Left renal pelvis (tissue), 4 donors: ENCODE results near the gene IRF7. TPM values are rescaled to one million over a fixed set of nuclear protein-coding genes. Genes with fewer than 3 reads are reported as not detected.

Source experiments
- DNase-seq, 4 donors: peaks; one replicate each; pipeline ENCODE4 v3.0.0-alpha.2; 2013; ENCODE audit warnings: low read depth in 4 of 4, low spot score in 3 of 4
- polyA plus RNA-seq, 4 donors: library from polyadenylated mRNA; unstranded; fragments of 120-200 nt; gene quantifications; one replicate each; pipeline ENCODE4 v1.2.1, GENCODE V29; 2013; ENCODE audit not compliant: insufficient read length in 4 of 4

The IRF7 gene
- polyA plus RNA-seq, 4 donors = 4.6 to 14.7 (median 8.5) TPM

DNA sequence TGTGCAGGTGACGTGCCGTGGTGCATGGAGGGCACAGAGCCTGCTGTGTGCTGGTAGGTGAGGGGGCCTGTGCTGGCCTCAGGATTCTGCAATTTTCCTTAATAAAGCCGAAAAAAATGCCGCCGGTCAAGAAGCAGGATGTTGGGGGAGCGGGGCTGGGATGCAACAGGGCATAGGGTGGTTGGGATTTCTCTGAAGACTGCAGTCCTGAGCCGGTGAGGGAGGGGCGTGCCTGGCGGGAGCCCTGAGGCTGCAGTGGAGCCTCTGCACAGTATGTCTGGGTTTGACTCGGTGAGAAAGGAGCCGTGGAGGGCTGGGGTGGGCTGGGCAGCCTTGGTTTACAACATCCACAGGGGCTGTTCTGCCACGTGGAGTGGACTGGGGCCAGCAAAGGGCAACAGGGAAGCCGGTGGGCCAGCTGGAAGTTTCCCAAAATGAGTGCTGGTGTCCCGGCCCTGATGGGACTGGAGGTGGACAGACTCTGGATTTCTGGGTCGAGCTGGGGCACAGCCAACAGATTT is 7.7 kb upstream of the IRF7 start:
- DNase-seq = no peak

DNA sequence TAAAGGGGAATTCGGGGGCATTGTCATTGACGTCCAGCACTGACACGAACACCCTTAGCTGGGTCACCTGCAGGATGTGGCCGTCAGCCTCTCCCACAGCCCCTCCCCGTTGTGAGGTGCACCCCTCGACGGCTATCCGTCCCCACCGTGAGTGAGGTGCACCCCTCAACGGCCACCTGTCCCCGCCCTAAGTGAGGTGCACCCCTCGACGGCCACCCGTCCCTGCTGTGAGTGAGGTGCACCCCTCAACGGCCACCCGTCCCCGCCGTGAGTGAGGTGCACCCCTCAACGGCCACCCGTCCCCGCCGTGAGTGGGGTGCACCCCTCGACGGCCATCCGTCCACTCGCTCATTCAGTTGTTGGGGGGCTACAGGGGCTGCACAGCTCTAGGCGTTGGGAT is 6.1 kb upstream of the IRF7 start:
- no peak for DNase-seq

DNA sequence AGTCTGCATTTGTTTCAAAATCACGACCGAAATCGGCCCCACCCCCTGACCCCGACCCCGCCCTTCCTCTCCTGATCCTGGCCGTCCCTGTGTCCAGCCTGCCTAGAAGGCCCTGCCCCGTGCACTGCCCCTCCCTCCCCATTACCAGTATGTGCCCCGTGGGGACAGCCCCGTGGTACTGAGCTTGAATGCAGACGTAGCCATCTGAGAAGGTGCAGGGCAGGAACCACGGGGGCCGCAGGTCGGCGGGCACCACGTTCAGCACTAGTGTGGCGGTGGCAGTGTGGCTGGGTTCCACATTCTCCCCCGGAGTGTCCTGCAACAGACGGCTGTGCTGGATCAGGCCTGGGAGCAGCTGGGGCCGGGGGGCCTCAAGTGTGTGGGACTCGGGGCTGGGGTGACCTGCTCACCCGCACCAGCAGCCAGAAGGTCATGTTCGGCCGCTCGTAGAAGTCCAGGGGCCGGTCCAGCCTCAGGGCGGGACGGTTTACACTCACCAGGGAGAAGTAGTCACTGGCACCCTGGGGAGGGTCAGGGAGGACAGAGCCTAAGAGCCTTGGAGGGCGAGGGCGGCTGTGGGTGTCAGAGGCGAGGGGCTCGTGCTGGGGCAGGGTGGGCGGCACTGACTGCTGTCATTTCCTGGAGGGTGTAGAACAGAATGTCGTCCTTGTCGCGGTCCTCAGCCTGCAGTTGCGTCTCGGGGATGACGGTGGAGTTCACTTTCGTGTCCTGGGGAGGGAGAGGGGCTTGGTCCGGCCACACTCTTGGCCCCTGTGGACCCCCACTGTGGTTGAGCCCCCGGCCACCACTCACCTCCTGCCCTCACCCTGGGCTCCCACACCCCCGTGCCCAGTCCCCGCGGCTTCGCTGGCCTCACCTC is 5.4 kb upstream of the IRF7 start:
- DNase-seq = no peak

DNA sequence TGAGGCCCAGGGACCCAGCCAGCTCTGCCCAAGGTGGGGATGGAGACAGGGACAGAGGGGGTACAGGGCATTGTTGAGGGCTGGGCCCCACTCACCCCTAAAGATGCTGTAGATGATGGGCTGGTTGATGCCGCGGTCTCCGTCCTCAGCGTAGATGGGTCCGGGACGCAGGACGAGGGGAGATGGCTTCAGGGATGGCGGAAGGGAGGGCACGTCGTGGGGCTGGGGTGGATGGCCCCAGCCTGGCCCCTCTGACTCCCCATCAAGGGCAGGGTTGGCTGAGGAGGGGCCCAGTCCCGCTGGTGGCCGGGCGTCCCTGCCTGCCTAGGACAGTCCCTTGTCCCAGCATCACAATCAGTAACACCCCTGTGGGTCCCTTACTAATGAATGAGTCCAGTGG is 4.5 kb upstream of the IRF7 start:
- DNase-seq = no peak

DNA sequence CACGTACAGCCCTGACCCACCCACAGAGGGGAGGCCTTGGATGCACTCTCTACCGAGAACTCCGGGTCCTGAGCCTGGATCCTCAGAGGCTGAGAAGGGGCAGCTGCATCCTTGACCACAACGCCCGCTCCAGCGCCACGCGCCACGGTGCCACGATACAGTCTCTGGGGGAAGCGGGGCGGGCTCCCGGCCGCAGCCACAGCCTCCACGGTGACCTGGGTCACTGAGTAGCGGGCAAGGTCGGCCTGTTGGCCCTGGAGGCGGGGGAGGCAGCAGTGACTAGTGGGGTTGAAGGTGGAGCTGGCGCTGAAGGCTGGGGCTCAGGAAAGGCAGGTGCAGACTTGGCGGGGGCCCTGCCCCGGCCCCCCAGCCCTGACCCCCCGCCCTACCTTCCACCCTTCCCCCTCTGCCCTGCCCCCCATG is 3.9 kb upstream of the IRF7 start:
- DNase-seq = no peak

DNA sequence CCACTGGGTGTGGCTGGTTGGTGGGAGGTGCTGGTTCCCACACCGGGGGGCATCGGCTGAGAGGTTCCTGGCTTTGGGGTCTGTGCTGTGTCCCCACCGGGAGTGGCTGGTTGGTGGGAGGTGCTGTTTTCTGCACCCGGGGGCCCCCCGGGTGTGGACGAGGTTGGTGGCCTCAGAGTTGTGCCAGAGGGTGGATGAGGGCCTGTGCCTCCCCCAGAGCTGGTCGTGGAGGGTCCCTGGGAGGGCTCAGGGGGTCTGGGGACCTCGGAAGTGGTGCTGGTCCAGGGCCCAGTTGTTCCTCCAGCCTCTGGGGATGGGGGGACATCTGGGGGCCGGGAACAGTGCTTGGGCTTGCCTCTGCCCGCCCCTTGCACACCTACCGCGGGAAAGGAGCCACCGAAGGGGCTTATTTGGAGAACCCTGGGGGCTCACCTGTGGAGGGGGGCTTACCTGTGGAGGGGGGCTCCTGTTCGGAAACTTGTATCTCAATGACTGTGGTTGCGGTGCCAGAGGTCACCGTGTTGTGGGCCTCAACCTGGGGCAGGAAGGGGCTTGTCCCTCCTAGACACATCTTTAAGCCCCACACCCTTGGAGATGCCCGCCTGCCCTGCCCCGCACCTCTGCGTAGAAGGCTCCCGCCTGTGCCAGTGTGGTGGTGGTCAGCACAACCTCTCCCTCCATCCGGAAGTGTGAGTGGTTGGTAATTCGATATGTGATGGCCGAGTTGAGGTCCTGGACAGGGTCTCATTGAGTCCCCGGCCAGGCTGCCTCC is 3.3 kb upstream of the IRF7 start:
- no peak for DNase-seq

DNA sequence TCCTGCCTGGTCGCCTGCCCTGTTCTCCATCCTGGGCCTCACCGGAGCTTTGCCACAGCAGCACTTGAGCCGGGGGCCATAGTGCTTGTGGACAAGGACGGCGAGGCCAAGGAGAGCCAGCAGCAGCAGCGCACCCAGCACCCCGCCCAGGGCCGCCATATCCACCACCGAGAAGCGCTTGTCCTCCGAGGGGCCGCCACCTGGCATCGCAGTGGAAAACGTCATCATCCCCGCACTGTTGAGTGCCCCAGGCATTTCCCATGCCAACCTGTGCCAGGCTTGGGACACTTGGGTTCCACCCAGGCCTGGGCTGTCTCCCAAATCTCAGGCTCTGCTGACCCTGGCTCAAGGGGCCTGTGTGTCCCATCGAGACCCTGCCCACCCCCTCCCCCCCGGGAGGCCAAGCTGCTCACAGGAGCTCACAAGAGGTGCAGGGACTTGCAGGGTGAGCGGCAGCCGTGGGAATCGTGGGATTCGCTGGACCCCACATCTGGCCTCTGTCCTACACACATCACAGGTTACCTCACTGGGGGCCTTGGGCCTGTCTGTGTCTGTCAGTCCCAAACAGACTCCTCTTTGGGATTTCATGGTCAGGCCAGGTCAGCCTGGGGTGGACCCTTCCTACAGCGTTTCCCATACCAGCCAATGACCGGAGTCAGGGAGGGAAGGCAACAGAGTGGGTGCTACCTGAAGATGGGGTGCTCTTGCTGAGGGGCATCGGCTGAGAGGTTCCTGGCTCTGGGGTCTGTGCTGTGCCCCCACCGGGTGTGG is 2.3 kb upstream of the IRF7 start:
- no peak for DNase-seq

DNA sequence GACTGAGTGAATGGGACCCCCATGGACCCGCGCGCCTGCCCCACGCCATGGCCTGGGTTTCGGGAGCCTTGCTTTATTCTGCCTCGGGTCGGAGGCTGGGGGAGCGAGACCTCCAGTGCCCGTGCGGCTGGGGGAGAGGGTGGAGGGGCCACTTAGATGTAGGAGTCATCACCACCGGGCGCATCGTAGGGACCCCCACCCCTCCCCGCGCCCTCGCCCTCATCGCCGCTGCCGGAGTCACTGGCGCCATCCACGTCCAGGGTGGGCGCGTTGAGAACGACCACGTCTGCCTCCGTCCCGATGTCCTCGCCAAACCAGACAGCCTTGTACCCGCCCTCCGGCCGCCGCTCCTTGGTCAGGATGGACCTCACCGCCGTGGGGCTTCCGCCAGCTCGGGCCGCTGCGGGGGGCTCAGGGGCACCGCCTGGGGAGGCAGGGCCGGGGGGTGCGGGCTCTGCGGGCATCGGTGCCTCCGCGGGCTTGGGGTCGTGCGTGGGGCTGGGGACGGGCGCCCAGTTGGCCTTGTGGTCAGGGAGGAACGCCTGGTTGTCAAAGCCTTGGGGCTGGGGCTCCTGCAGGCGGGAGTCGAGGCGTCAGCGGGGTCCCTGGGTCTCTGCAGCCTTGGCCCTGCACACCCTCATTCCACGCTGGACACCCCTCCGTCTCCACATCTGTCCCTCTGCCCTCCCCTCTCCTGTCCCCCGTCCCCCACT is 1.6 kb upstream of the IRF7 start:
- no peak for DNase-seq

DNA sequence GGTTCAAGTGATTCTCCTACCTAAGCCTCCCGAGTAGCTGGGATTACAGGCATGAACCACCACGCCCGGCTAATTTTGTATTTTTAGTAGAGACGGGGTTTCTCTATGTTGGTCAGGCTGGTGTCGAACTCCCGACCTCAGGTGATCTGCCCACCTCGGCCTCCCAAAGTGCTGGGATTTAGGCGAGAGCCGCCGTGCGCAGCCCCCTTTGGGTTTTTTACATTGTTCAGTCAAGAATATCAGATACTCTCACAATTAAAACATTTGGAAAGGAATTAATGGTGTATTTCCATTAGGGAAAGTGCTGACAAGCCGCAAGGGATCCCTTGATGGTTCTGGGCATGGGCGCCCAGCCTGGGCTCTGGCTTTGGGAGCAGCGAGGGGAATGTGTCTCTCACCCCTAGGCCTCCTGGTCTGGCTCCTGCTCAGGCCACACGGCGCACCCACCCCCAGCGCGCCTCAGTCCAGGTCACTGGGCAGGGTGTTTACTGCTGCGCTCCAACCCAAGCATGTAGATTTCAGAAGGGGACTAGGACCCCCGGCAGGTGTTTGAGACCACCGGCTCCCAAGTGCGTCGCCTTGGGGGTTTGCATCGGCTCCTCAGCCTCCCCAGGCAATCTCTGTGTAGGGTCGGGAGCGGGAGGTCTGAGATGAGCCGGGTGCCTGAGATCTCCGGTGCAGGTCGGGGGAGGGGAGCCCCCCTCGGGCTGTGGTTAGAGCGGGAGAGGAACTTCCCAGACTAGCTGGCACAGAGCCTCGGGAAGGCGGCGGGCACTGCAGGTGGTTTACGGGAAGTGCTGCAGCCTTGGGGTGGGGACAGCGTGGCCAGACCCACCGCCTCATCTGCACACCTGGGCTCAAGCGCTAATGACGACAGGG is 809 bp upstream of the IRF7 start:
- DNase-seq = no peak

DNA sequence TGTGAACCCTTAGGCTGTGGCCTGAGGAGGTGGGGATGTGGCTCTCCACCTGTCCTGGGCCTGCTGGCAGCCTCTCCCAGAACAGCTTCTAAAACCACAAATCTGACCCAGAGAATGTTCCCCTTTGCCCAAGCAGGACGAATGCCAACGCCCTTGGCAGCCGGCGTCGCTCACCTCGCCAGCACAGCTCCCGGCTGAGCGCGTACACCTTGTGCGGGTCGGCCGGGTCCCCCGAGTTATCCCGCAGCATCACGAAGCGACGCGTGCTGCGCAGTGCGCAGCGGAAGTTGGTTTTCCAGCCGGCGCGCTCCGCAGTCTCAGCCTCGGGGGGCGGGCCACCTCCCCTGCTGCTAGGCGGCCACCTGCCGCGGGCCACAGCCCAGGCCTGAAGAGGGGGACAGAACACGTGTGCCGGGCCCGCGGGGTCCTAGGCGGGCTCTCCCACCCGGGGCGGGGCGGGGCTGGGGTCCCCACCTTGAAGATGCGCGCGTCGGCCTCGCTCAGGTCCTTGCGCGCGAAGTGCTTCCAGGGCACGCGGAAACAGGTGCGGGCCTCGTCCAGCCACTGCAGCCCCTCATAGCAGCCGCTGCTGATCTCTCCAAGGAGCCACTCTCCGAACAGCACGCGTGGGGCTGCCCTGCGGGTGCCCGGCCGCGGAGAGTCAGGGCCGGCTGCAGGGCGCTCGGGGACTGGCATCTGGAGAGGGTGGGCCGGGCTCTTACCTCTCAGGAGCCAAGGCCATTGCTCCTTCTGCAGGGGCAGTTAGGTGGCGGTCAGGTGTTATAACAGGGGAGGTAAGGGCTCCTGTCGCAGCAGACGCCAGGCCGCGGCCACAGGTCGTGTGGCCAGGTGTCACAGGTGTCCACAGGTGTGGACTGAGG is 887 bp downstream of the IRF7 start:
- no peak for DNase-seq

DNA sequence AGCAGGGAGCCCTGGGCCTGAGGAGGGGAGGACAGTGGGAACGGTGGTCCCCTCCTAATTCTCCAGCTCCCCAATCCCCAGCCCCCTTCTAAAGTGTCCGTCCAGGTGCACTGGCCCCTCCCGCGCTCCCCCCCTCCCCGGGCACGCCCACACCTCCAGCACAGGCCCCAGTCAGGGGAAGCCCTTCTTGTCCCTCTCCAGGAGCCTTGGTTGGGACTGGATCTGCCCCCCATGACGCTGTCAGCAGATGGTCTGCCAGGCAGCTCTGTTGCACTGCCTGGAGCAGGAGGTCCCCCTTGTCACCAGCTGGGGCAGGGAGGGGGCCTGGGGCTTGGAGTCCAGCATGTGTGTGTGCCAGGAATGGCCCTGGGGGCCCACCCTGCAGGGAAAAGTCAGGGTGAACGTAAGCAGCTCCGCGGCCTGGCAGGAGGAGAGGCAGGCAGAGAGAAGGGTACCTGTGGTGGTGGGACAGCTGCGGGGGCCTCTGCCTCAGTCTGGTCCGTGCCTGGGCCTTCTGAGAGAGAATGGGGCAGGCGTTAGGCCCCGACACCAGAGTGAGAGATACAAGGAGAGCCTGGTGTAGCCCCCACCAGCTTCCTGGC is 1.6 kb downstream of the IRF7 start:
- DNase-seq = no peak

DNA sequence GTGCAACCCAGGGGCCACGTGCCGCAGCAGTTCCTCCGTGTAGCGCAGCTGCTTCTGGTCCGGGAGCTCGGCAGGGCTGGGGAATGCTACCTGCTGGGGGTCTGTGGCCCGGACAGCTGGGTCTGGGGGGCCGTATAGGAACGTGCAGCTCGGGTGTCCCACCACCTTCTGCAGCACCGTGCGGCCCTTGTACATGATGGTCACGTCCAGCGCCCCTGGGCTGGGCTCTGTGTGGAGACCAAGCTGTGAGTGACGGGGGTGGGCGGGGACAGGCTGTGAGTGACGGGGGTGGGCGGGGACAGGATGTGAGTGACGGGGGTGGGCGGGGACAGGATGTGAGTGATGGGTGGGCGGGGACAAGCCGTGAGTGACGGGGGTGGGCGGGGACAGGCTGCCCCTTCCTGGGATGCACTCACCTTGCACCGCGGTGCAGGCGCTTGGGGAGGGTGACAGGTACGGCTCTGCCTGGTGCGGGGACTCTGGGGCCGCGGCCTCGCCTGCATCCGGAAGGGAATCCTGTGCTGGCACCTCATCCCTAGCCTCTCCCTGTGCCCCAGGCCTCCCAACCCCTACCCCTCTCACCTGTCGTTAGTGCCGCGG is 2.3 kb downstream of the IRF7 start:
- DNase-seq = no peak

DNA sequence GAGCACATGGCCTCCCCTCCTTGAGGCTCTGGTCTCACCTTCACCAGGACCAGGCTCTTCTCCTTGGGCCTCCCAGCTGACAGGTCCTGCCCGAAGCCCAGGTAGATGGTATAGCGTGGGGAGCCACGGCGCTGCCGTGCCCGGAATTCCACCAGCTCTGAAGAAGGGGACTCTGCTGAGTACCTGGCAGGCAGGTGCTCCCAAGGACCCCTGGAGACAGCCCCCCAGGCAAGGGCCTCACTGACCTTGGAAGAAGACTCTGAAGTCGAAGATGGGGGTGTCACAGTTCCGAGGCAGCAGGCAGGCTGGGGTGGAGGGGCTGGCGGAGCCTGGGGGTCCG is 2.8 kb downstream of the IRF7 start:
- no peak for DNase-seq

DNA sequence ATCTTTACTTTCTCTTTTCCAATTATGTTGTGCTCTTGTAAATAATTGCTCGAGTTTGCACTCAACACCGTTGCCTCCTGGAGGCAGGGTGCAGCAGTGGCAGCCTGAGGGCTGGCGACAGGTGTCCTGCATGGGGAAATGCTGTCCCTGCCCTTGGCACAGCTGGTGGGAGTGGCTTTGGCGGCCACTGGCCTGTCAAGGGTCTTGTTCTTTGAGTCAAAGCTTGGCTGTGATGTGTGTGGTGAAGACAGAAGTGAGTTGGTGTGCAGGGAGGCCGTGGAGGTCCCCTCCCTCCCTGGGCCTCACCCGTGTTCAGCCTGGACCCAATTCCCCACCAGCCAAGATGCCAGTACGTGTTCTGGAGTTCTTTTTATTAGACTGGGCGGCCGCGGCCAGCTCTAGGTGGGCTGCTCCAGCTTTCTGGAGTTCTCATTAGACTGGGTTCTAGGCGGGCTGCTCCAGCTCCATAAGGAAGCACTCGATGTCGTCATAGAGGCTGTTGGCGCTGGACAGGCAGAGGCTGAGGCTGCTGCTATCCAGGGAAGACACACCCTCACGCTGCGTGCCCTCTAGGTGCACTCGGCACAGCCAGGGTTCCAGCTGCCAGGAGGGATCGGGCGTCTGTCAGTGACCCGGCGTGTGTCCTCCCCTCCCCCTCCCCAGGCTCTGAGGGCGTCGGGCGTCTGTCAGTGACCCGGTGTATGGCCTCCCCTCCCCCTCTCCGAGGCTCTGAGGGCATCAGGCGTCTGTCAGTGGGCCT is 3.4 kb downstream of the IRF7 start:
- no peak for DNase-seq

DNA sequence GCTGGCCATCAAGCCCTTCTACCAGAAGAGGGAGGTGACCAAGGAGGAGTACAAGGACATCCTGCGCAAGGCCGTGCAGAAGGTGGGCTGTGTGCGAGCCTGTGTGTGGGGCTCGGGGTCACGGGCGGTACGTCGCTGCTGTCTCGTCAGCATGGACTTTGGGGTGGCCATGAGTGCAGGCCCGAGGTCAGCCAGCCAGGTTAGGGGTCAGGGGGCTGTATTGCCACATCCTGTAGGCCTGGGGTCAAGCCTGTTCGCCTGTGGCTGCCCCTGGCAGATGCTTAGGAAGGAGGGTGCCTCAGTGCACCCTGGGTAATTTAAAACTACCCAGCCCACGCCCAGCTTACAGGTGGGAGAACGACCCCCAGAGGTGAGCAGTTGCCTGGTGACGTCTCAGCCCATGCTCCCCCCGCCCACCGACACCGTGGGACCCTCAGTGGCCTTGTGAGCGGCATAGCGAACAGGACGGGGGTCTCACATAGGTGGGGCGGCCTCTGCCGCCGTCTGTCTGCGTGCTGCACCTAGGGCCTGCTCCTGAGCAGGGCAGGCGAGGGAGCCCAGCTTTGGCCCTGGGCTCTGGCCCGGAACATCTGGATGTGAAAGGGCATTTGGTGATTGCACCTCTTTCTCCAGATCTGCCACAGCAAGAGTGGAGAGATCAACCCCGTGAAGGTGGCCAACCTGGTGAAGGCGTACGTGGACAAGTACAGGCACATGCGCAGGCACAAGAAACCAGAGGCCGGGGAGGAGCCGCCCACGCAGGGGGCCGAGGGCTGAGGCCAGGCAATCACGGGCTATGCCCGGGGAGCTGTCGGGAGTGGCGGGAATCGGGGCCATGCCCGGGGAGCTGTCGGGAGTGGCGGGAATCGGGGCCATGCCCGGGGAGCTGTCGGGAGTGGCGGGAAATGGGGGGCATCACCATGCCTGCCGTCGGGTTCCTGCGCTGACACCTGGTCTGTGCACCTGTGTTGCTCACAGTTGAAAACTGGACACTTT is 4.5 kb downstream of the IRF7 start:
- no peak for DNase-seq
